ENCODE results near the gene CERS6. TPM values are rescaled to one million over a fixed set of nuclear protein-coding genes. Genes with fewer than 3 reads are reported as not detected.

CERS6 gene
- total and polyA plus RNA-seq, 10 donors, result 2.5 to 22.3 (median 12.8) TPM

DNA sequence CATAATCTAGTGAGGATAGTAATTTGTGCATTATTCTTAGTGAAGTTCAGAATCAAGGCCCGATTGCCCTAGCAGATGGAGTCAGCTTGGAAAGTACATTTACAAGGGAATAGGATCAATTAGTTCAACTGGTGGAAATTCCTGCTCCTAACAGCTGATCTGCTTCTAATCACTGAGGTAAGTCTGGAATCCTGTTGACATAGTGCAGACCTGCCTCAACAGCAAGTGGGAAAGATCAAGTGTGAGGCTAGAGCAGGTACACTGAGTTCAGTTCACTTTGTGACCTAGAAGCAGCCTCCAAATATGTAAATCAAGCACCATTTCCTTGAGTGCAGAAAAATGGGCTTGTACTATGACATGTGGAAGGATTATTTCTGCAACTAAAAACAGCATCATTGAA lies 235.1 kb downstream of the CERS6 start:
- Histone ChIP-seq H3K4me3 (no peak overlapping the region), H3K36me3 (peaks cover 0 to 26% (median 0%) of the 10 kb centered on the region in 6 donors), H3K9me3 (no peaks in the 10 kb centered on the region), H3K27me3 (replicated peaks in 1 of 7) (no peaks in the 10 kb centered on the region), H3K27ac (no peak overlapping the region), H3K4me1 (peaks cover 0 to 4% (median 0%) of the 10 kb centered on the region in 6 donors)
- TF ChIP-seq POLR2AphosphoS5 (IDR thresholded peaks at IDR 0.05), result no peak
- no peak for TF ChIP-seq POLR2A (IDR thresholded peaks at IDR 0.05)
- TF ChIP-seq, protein P1, sequence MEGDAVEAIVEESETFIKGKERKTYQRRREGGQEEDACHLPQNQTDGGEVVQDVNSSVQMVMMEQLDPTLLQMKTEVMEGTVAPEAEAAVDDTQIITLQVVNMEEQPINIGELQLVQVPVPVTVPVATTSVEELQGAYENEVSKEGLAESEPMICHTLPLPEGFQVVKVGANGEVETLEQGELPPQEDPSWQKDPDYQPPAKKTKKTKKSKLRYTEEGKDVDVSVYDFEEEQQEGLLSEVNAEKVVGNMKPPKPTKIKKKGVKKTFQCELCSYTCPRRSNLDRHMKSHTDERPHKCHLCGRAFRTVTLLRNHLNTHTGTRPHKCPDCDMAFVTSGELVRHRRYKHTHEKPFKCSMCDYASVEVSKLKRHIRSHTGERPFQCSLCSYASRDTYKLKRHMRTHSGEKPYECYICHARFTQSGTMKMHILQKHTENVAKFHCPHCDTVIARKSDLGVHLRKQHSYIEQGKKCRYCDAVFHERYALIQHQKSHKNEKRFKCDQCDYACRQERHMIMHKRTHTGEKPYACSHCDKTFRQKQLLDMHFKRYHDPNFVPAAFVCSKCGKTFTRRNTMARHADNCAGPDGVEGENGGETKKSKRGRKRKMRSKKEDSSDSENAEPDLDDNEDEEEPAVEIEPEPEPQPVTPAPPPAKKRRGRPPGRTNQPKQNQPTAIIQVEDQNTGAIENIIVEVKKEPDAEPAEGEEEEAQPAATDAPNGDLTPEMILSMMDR (IDR thresholded peaks at IDR 0.05 in 8 of 11, conservative IDR thresholded peaks at IDR 0.05 in 3 of 11), result no peak
- 86 to 100% (median 94%) methylated on average over 1 of the region's 1 CpG for WGBS, 5 donors
- DNase-seq, result no peak
- intact Hi-C loops (cut with DNase I; ENCODE audit: low total_unique reads), result no loop called here

- TF ChIP-seq, protein P1 (IDR thresholded peaks at IDR 0.05 in 8 of 11, conservative IDR thresholded peaks at IDR 0.05 in 3 of 11), result no peak
- TF ChIP-seq POLR2AphosphoS5 (IDR thresholded peaks at IDR 0.05), result no peak
- no peak for TF ChIP-seq POLR2A (IDR thresholded peaks at IDR 0.05)
- Histone ChIP-seq H3K4me1 (no peaks in the 10 kb centered on the region), H3K27me3 (replicated peaks in 1 of 7) (no peaks in the 10 kb centered on the region), H3K4me3 (no peak overlapping the region), H3K36me3 (peaks cover 0 to 26% (median 0%) of the 10 kb centered on the region in 6 donors), H3K27ac (no peak overlapping the region), H3K9me3 (no peaks in the 10 kb centered on the region)
- intact Hi-C loops (cut with DNase I; ENCODE audit: low total_unique reads), result no loop called here
- no peak for DNase-seq
- WGBS, 5 donors, result 55 to 65% (median 60%) methylated on average over 4 of the region's 4 CpGs
These were observed 236.2 kb downstream of the CERS6 start for GRCh38 chr2:168692132-168692744.

DNA sequence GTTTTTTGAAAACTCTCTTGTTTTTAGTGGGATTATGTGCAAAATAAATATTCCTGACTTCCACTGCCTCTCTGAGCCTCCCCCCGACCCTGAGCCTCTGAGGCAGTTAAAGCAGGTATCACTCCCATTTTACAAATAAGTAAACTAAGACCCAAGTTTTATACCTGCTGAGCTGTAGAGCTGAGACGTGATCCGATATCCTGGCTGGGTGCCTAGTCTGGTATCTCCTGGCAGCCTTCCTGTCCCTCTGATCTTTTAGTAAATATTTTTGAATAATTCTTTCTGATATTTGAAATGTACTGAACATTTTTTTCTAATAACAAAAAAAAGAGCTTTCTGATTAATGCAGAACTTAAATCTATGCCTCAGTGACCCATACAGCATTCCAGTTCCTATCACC lies 238.1 kb downstream of the CERS6 start:
- intact Hi-C loops (cut with DNase I; ENCODE audit: low total_unique reads), result no loop called here
- no peak for DNase-seq
- no peaks in the 10 kb centered on the region for H3K27me3 ChIP-seq (replicated peaks in 1 of 7)
- H3K36me3 ChIP-seq, result peaks cover 0 to 32% (median 0%) of the 10 kb centered on the region in 6 donors
- H3K9me3 ChIP-seq, result no peaks in the 10 kb centered on the region
- H3K27ac ChIP-seq, result no peak overlapping the region
- TF ChIP-seq POLR2AphosphoS5 (IDR thresholded peaks at IDR 0.05) (no peak), POLR2A (IDR thresholded peaks at IDR 0.05) (no peak)
- TF ChIP-seq, protein P1 (IDR thresholded peaks at IDR 0.05 in 8 of 11, conservative IDR thresholded peaks at IDR 0.05 in 3 of 11), result no peak
- WGBS, 5 donors, result 90 to 98% (median 91%) methylated on average over 3 of the region's 3 CpGs
- H3K4me1 ChIP-seq, result no peaks in the 10 kb centered on the region
- no peak overlapping the region for H3K4me3 ChIP-seq

DNA sequence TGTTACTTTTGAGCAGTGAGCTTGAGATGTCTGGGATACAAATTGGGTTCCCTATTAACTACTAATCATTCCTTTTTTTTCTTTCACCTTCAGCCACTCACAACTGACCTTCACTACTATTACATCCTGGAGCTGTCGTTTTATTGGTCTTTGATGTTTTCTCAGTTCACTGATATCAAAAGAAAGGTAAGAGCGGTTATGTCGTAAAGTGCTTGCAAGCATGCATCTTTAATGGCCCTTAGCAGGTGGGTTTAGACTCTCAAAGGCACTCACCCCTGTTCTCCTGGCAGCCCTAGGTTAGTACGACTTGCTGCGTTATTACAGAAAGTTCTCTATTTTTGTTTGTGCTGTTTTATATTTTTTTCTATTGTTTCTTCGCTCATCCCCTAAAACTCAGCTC lies 238.8 kb downstream of the CERS6 start:
- Histone ChIP-seq H3K9me3 (no peaks in the 10 kb centered on the region), H3K36me3 (peaks cover 0 to 32% (median 0%) of the 10 kb centered on the region in 6 donors), H3K4me1 (no peaks in the 10 kb centered on the region), H3K27me3 (replicated peaks in 1 of 7) (no peaks in the 10 kb centered on the region), H3K27ac (no peak overlapping the region), H3K4me3 (no peak overlapping the region)
- TF ChIP-seq POLR2AphosphoS5 (IDR thresholded peaks at IDR 0.05), result no peak
- TF ChIP-seq, protein P1 (IDR thresholded peaks at IDR 0.05 in 8 of 11, conservative IDR thresholded peaks at IDR 0.05 in 3 of 11), result no peak
- no peak for TF ChIP-seq POLR2A (IDR thresholded peaks at IDR 0.05)
- DNase-seq, result no peak
- intact Hi-C loops (cut with DNase I; ENCODE audit: low total_unique reads), result no loop called here
- WGBS, 5 donors, result 90 to 93% (median 91%) methylated on average over 6 of the region's 6 CpGs

All from spleen (tissue), 11 donors.